NCI-H2171 treated with DMSO at 0.1 percent for 48 hours (cell line): Measurements from ENCODE around the gene GRK6.
A peak's percentile ranks its signal among the peaks of the same experiment; 100 is the strongest.

Experiments used
- DNase-seq: peaks from one replicate; lab custom pipeline; 2025; lab: John Stamatoyannopoulos, UW

Gene GRK6

GRCh38 chr5:177440211-177440989 lies 13.9 kb downstream of the GRK6 start:
- no peak for DNase-seq

- no peak for DNase-seq
Observed at GRCh38 chr5:177440990-177441780, 14.7 kb downstream of the GRK6 start.

GRCh38 chr5:177442066-177442826 lies 15.8 kb downstream of the GRK6 start:
- no peak for DNase-seq

- no peak for DNase-seq
Observed at GRCh38 chr5:177443144-177443983, 16.9 kb downstream of the GRK6 start.

GRCh38 chr5:177444106-177445051 lies 17.9 kb downstream of the GRK6 start:
- no peak for DNase-seq

GRCh38 chr5:177445052-177445916 lies 18.8 kb downstream of the GRK6 start:
- no peak for DNase-seq

- DNase-seq, result peak; percentile 8
Observed at GRCh38 chr5:177445917-177446199, 19.4 kb downstream of the GRK6 start.

GRCh38 chr5:177446200-177447065 lies 20.0 kb downstream of the GRK6 start, which contains the start of gene PRR7:
Gene PRR7 (plus strand): TSS chr5:177446814. CDS start chr5:177455068, 8,254 bp downstream.
- peak; percentile 44 for DNase-seq

GRCh38 chr5:177447066-177447610 lies 20.7 kb downstream of the GRK6 start:
- DNase-seq, result peak; percentile 48

GRCh38 chr5:177447611-177448243 lies 21.3 kb downstream of the GRK6 start:
- no peak for DNase-seq

GRCh38 chr5:177448244-177448950 lies 21.9 kb downstream of the GRK6 start:
- no peak for DNase-seq

GRCh38 chr5:177449140-177450061 lies 22.9 kb downstream of the GRK6 start:
- no peak for DNase-seq

GRCh38 chr5:177450667-177451424 lies 24.4 kb downstream of the GRK6 start:
- no peak for DNase-seq

- DNase-seq, result no peak
Observed at GRCh38 chr5:177452688-177453638, 26.5 kb downstream of the GRK6 start.
